ENCODE results near the gene C4B. TPM values are rescaled to one million over a fixed set of nuclear protein-coding genes. Genes with fewer than 3 reads are reported as not detected.

C4B gene
- total and polyA plus RNA-seq, 3 experiments from 2014 or later, result 0.70 to 3.7 (median 2.2) TPM

GRCh38 chr6:32069878-32070515 lies 55.4 kb downstream of the C4B start:
- Mint-ChIP-seq H3K27ac (no peak overlapping the region), H3K36me3 (no peaks in the 10 kb centered on the region), H3K27me3 (peaks cover 6 to 9% of the 10 kb centered on the region in 2 donors), H3K4me3 (no peak overlapping the region), H3K4me1 (no peaks in the 10 kb centered on the region), H3K9me3 (no peaks in the 10 kb centered on the region)
- no peak for DNase-seq
- Histone ChIP-seq H3K4me3 (ENCODE audit: low read length) (no peak overlapping the region), H3K9me3 (ENCODE audit: low read length) (no peaks in the 10 kb centered on the region), H3K4me1 (ENCODE audit: insufficient read depth, low read length) (no peaks in the 10 kb centered on the region), H3K27ac (ENCODE audit: low read depth, low read length) (no peak overlapping the region), H3K27me3 (ENCODE audit: insufficient read depth, low read length, poor library complexity, severe bottlenecking) (no peaks in the 10 kb centered on the region), H3K36me3 (ENCODE audit: insufficient read depth, low read length) (no peaks in the 10 kb centered on the region)
- ChIA-PET POLR2A (no interaction called here), CTCF (no interaction called here)

GRCh38 chr6:32070814-32071543 lies 56.4 kb downstream of the C4B start:
- Mint-ChIP-seq H3K9me3 (no peaks in the 10 kb centered on the region), H3K4me3 (no peak overlapping the region), H3K27ac (peak overlapping the region in 2 of 8 donors; percentile 72 to 85), H3K36me3 (no peaks in the 10 kb centered on the region), H3K4me1 (no peaks in the 10 kb centered on the region), H3K27me3 (peaks cover 8 to 15% of the 10 kb centered on the region in 2 donors)
- H3K27ac ChIP-seq (ENCODE audit: low read depth, low read length), result no peak overlapping the region
- no peaks in the 10 kb centered on the region for H3K4me1 ChIP-seq (ENCODE audit: insufficient read depth, low read length)
- H3K9me3 ChIP-seq (ENCODE audit: low read length), result no peaks in the 10 kb centered on the region
- H3K27me3 ChIP-seq (ENCODE audit: insufficient read depth, low read length, poor library complexity, severe bottlenecking), result no peaks in the 10 kb centered on the region
- DNase-seq, result no peak
- H3K4me3 ChIP-seq (ENCODE audit: low read length), result no peak overlapping the region
- H3K36me3 ChIP-seq (ENCODE audit: insufficient read depth, low read length), result no peaks in the 10 kb centered on the region
- ChIA-PET POLR2A (interaction anchor here (0.6 to 0.7 kb wide), 2 partner anchors 75 to 80 kb away, joined by 3 to 5 read pairs; no protein-coding TSS in a partner anchor), CTCF (interaction anchor here (0.6 kb wide), 1 partner anchor 524 kb away, joined by 3 read pairs; the partner anchor contains the start of gene ATP6V1G2)

- DNase-seq, result no peak
- no peak overlapping the region for H3K27ac ChIP-seq (ENCODE audit: low read depth, low read length)
- Mint-ChIP-seq H3K9me3 (no peaks in the 10 kb centered on the region), H3K36me3 (no peaks in the 10 kb centered on the region), H3K27ac (no peak overlapping the region), H3K4me1 (no peaks in the 10 kb centered on the region), H3K4me3 (no peak overlapping the region), H3K27me3 (peaks cover 8 to 15% of the 10 kb centered on the region in 2 donors)
- H3K4me1 ChIP-seq (ENCODE audit: insufficient read depth, low read length), result no peaks in the 10 kb centered on the region
- ChIA-PET CTCF (interaction anchor here (2.1 kb wide), 1 partner anchor 26 kb away, joined by 4 read pairs; no protein-coding TSS in a partner anchor), POLR2A (no interaction called here)
- H3K36me3 ChIP-seq (ENCODE audit: insufficient read depth, low read length), result no peaks in the 10 kb centered on the region
- no peaks in the 10 kb centered on the region for H3K9me3 ChIP-seq (ENCODE audit: low read length)
- H3K4me3 ChIP-seq (ENCODE audit: low read length), result no peak overlapping the region
- H3K27me3 ChIP-seq (ENCODE audit: insufficient read depth, low read length, poor library complexity, severe bottlenecking), result no peaks in the 10 kb centered on the region
Observed at GRCh38 chr6:32073101-32073500, 58.5 kb downstream of the C4B start.

- H3K36me3 ChIP-seq (ENCODE audit: insufficient read depth, low read length), result no peaks in the 10 kb centered on the region
- H3K9me3 Mint-ChIP-seq, result no peaks in the 10 kb centered on the region
- ChIA-PET POLR2A (no interaction called here), CTCF (interaction anchor here (2.1 kb wide), 1 partner anchor 27 kb away, joined by 4 read pairs; no protein-coding TSS in a partner anchor)
- no peaks in the 10 kb centered on the region for H3K27me3 ChIP-seq (ENCODE audit: insufficient read depth, low read length, poor library complexity, severe bottlenecking)
- no peak overlapping the region for H3K4me3 ChIP-seq (ENCODE audit: low read length)
- H3K27ac ChIP-seq (ENCODE audit: low read depth, low read length), result no peak overlapping the region
- H3K9me3 ChIP-seq (ENCODE audit: low read length), result no peaks in the 10 kb centered on the region
- peaks cover 8 to 15% of the 10 kb centered on the region in 2 donors for H3K27me3 Mint-ChIP-seq
- no peak overlapping the region for H3K27ac Mint-ChIP-seq
- H3K36me3 Mint-ChIP-seq, result no peaks in the 10 kb centered on the region
- no peaks in the 10 kb centered on the region for H3K4me1 Mint-ChIP-seq
- DNase-seq, result no peak
- no peak overlapping the region for H3K4me3 Mint-ChIP-seq
- H3K4me1 ChIP-seq (ENCODE audit: insufficient read depth, low read length), result no peaks in the 10 kb centered on the region
Observed at GRCh38 chr6:32073613-32074012, 59.0 kb downstream of the C4B start.

- Mint-ChIP-seq H3K9me3 (no peaks in the 10 kb centered on the region), H3K27me3 (peaks cover 8 to 15% of the 10 kb centered on the region in 2 donors), H3K27ac (no peak overlapping the region), H3K36me3 (no peaks in the 10 kb centered on the region), H3K4me3 (no peak overlapping the region), H3K4me1 (no peaks in the 10 kb centered on the region)
- Histone ChIP-seq H3K27me3 (ENCODE audit: insufficient read depth, low read length, poor library complexity, severe bottlenecking) (no peaks in the 10 kb centered on the region), H3K4me1 (ENCODE audit: insufficient read depth, low read length) (no peaks in the 10 kb centered on the region), H3K9me3 (ENCODE audit: low read length) (no peaks in the 10 kb centered on the region), H3K4me3 (ENCODE audit: low read length) (no peak overlapping the region), H3K36me3 (ENCODE audit: insufficient read depth, low read length) (no peaks in the 10 kb centered on the region), H3K27ac (ENCODE audit: low read depth, low read length) (no peak overlapping the region)
- POLR2A ChIA-PET, result no interaction called here
- CTCF ChIA-PET, result no interaction called here
- DNase-seq, result no peak
Observed at GRCh38 chr6:32074996-32075532, 60.5 kb downstream of the C4B start.

- H3K4me3 Mint-ChIP-seq, result no peak overlapping the region
- peaks cover 8 to 15% of the 10 kb centered on the region in 2 donors for H3K27me3 Mint-ChIP-seq
- Histone ChIP-seq H3K27ac (ENCODE audit: low read depth, low read length) (no peak overlapping the region), H3K36me3 (ENCODE audit: insufficient read depth, low read length) (no peaks in the 10 kb centered on the region), H3K9me3 (ENCODE audit: low read length) (no peaks in the 10 kb centered on the region), H3K4me3 (ENCODE audit: low read length) (no peak overlapping the region), H3K4me1 (ENCODE audit: insufficient read depth, low read length) (no peaks in the 10 kb centered on the region), H3K27me3 (ENCODE audit: insufficient read depth, low read length, poor library complexity, severe bottlenecking) (no peaks in the 10 kb centered on the region)
- H3K36me3 Mint-ChIP-seq, result no peaks in the 10 kb centered on the region
- H3K27ac Mint-ChIP-seq, result no peak overlapping the region
- H3K4me1 Mint-ChIP-seq, result no peaks in the 10 kb centered on the region
- H3K9me3 Mint-ChIP-seq, result no peaks in the 10 kb centered on the region
- ChIA-PET CTCF (no interaction called here), POLR2A (no interaction called here)
- DNase-seq, result no peak
Observed at GRCh38 chr6:32075781-32076180, 61.2 kb downstream of the C4B start.

- Histone ChIP-seq H3K4me3 (ENCODE audit: low read length) (no peak overlapping the region), H3K27me3 (ENCODE audit: insufficient read depth, low read length, poor library complexity, severe bottlenecking) (no peaks in the 10 kb centered on the region), H3K9me3 (ENCODE audit: low read length) (no peaks in the 10 kb centered on the region), H3K4me1 (ENCODE audit: insufficient read depth, low read length) (no peaks in the 10 kb centered on the region), H3K36me3 (ENCODE audit: insufficient read depth, low read length) (no peaks in the 10 kb centered on the region), H3K27ac (ENCODE audit: low read depth, low read length) (no peak overlapping the region)
- H3K9me3 Mint-ChIP-seq, result no peaks in the 10 kb centered on the region
- H3K36me3 Mint-ChIP-seq, result no peaks in the 10 kb centered on the region
- POLR2A ChIA-PET, result no interaction called here
- DNase-seq, result no peak
- no peaks in the 10 kb centered on the region for H3K4me1 Mint-ChIP-seq
- H3K27ac Mint-ChIP-seq, result peak overlapping the region in 1 of 8 donors; percentile 79
- H3K27me3 Mint-ChIP-seq, result peaks cover 8 to 17% of the 10 kb centered on the region in 2 donors
- CTCF ChIA-PET, result interaction anchor here (1.4 kb wide), 1 partner anchor 28 kb away, joined by 3 read pairs; no protein-coding TSS in a partner anchor
- H3K4me3 Mint-ChIP-seq, result no peak overlapping the region
Observed at GRCh38 chr6:32076321-32076809, 61.8 kb downstream of the C4B start.

Data from CD8-positive, alpha-beta memory T cell (primary cell).